OCI-M2 (cell line): ENCODE results near the gene DIAPH2.
"Not testable (repeated sequence)": the region's sequence is repeated elsewhere in the genome, so short reads cannot be mapped to it uniquely, and the experiment has no call there.

Experiments
- DNase-seq: peaks from one replicate; lab custom pipeline; 2025; ENCODE audit not compliant: unreplicated experiment; lab: John Stamatoyannopoulos, UW

The DIAPH2 gene

GRCh38 chrX:97366237-97366636, 681.6 kb downstream of the DIAPH2 start:
- no peak for DNase-seq

GRCh38 chrX:97367125-97367524, 682.5 kb downstream of the DIAPH2 start:
- DNase-seq: no peak

- no peak for DNase-seq
Measured at GRCh38 chrX:97369947-97370346, 685.3 kb downstream of the DIAPH2 start.

GRCh38 chrX:97372001-97372766, 687.5 kb downstream of the DIAPH2 start:
- no peak for DNase-seq

GRCh38 chrX:97374266-97374665, 689.6 kb downstream of the DIAPH2 start:
- no peak for DNase-seq

GRCh38 chrX:97380200-97380599, 695.6 kb downstream of the DIAPH2 start:
- no peak for DNase-seq

- no peak for DNase-seq
Measured at GRCh38 chrX:97384685-97385084, 700.0 kb downstream of the DIAPH2 start.

- no peak for DNase-seq
Measured at GRCh38 chrX:97387004-97387403, 702.4 kb downstream of the DIAPH2 start.

GRCh38 chrX:97389761-97390192, 705.1 kb downstream of the DIAPH2 start:
- DNase-seq: no peak

GRCh38 chrX:97397371-97397770, 712.7 kb downstream of the DIAPH2 start:
- DNase-seq: no peak

GRCh38 chrX:97398030-97398551, 713.4 kb downstream of the DIAPH2 start:
- DNase-seq: no peak

GRCh38 chrX:97399400-97399799, 714.8 kb downstream of the DIAPH2 start:
- DNase-seq: no peak

GRCh38 chrX:97400492-97400891, 715.9 kb downstream of the DIAPH2 start:
- no peak for DNase-seq

- no peak for DNase-seq
Measured at GRCh38 chrX:97401154-97401553, 716.5 kb downstream of the DIAPH2 start.

GRCh38 chrX:97401586-97402136, 717.0 kb downstream of the DIAPH2 start:
- no peak for DNase-seq

- DNase-seq: no peak
Measured at GRCh38 chrX:97402333-97402732, 717.7 kb downstream of the DIAPH2 start.

- no peak for DNase-seq
Measured at GRCh38 chrX:97402903-97403302, 718.3 kb downstream of the DIAPH2 start.

- DNase-seq: no peak
Measured at GRCh38 chrX:97405031-97405660, 720.5 kb downstream of the DIAPH2 start.

- DNase-seq: not testable (repeated sequence)
Measured at GRCh38 chrX:97409632-97410415, 725.2 kb downstream of the DIAPH2 start.

GRCh38 chrX:97416461-97416860, 731.8 kb downstream of the DIAPH2 start:
- DNase-seq: no peak

- no peak for DNase-seq
Measured at GRCh38 chrX:97429101-97429500, 744.5 kb downstream of the DIAPH2 start.
